HAP-1 (cell line): ENCODE measurements around the gene ASIC5.
"Not testable (repeated sequence)": the region's sequence is repeated elsewhere in the genome, so short reads cannot be mapped to it uniquely, and the experiment has no call there.

Experiments
- DNase-seq, 2 experiments: peaks; one replicate each; pipeline ENCODE4 v3.0.0-alpha.2; 2016 to 2020; ENCODE audit warnings: low spot score in 2 of 2
- H3K27me3 ChIP-seq: fragments of 250-450 bp; sonication (Bioruptor Pico); 2 replicates; pipeline ENCODE4 v1.5.1; 2020; ENCODE audit warnings: low read depth, mild to moderate bottlenecking, moderate library complexity
- H3K36me3 ChIP-seq: fragments of 250-450 bp; sonication (Bioruptor Pico); replicated peaks from 2 replicates; pipeline ENCODE4 v1.5.1; 2020; ENCODE audit warnings: mild to moderate bottlenecking
- H3K4me1 ChIP-seq: fragments of 250-450 bp; sonication (Bioruptor Pico); 2 replicates; pipeline ENCODE4 v1.5.1; 2020; ENCODE audit warnings: mild to moderate bottlenecking
- H3K4me3 ChIP-seq: fragments of 250-450 bp; sonication (Bioruptor Pico); 2 replicates; pipeline ENCODE4 v1.5.1; 2020; ENCODE audit warnings: mild to moderate bottlenecking, moderate library complexity
- H3K9me3 ChIP-seq: fragments of 250-450 bp; sonication (Bioruptor Pico); 2 replicates; pipeline ENCODE4 v1.5.1; 2020; ENCODE audit warnings: mild to moderate bottlenecking, moderate library complexity
- in situ Hi-C: fragments of 300-500 bp; cut with MboI; formaldehyde crosslinking; loops from 3 replicates; pipeline ENCODE4 v1.14.3; 2020; ENCODE audit warnings: low sequenced_read_pairs, inconsistent platforms, mixed read lengths

ASIC5 gene

GRCh38 chr4:155866177-155866576 lies at the start of gene ASIC5:
Gene ASIC5, minus strand, starts transcription at chr4:155866277. Its CDS starts 51 bp downstream, at chr4:155866226.
- no peaks in the 10 kb centered on the region for H3K4me1 ChIP-seq
- no peak for DNase-seq
- H3K9me3 ChIP-seq = no peaks in the 10 kb centered on the region; the same call in 1 of the 2 replicates
- in situ Hi-C loops = no loop called here
- H3K36me3 ChIP-seq = no peaks in the 10 kb centered on the region
- H3K4me3 ChIP-seq = no peak within 1 kb of the TSS
- no peaks in the 10 kb centered on the region for H3K27me3 ChIP-seq

- H3K36me3 ChIP-seq = no peaks in the 10 kb centered on the region
- H3K4me1 ChIP-seq = no peaks in the 10 kb centered on the region
- in situ Hi-C loops = no loop called here
- DNase-seq = no peak
- H3K27me3 ChIP-seq = no peaks in the 10 kb centered on the region
- no peaks in the 10 kb centered on the region for H3K9me3 ChIP-seq
- no peak overlapping the region for H3K4me3 ChIP-seq
These were observed 48.7 kb upstream of the ASIC5 start for GRCh38 chr4:155914782-155915181.

- H3K4me1 ChIP-seq = peaks cover 5% of the 10 kb centered on the region
- H3K27me3 ChIP-seq = no peaks in the 10 kb centered on the region
- H3K36me3 ChIP-seq = no peaks in the 10 kb centered on the region
- no peak overlapping the region for H3K4me3 ChIP-seq
- DNase-seq = no peak
- H3K9me3 ChIP-seq = no peaks in the 10 kb centered on the region
- in situ Hi-C loops = no loop called here
These were observed 45.8 kb upstream of the ASIC5 start for GRCh38 chr4:155911905-155912304.

GRCh38 chr4:155909615-155910226 lies 43.6 kb upstream of the ASIC5 start:
- Histone ChIP-seq H3K4me3 (no peak overlapping the region), H3K4me1 (peaks cover 11% of the 10 kb centered on the region), H3K27me3 (no peaks in the 10 kb centered on the region), H3K9me3 (no peaks in the 10 kb centered on the region), H3K36me3 (no peaks in the 10 kb centered on the region)
- DNase-seq = no peak
- in situ Hi-C loops = no loop called here

- Histone ChIP-seq H3K4me3 (no peak overlapping the region), H3K9me3 (no peaks in the 10 kb centered on the region), H3K4me1 (peaks cover 17% of the 10 kb centered on the region), H3K27me3 (no peaks in the 10 kb centered on the region), H3K36me3 (no peaks in the 10 kb centered on the region)
- DNase-seq = no peak
- in situ Hi-C loops = no loop called here
These were observed 42.4 kb upstream of the ASIC5 start for GRCh38 chr4:155908187-155909139.

GRCh38 chr4:155907556-155907955 lies 41.5 kb upstream of the ASIC5 start:
- in situ Hi-C loops = no loop called here
- Histone ChIP-seq H3K4me3 (no peak overlapping the region), H3K9me3 (no peaks in the 10 kb centered on the region), H3K27me3 (no peaks in the 10 kb centered on the region), H3K36me3 (no peaks in the 10 kb centered on the region), H3K4me1 (peaks cover 17% of the 10 kb centered on the region)
- no peak for DNase-seq

- DNase-seq = peak; percentile 83 to 93
- H3K36me3 ChIP-seq = no peaks in the 10 kb centered on the region
- no peaks in the 10 kb centered on the region for H3K9me3 ChIP-seq
- H3K4me3 ChIP-seq = no peak overlapping the region
- in situ Hi-C loops = no loop called here
- peaks cover 17% of the 10 kb centered on the region for H3K4me1 ChIP-seq
- H3K27me3 ChIP-seq = no peaks in the 10 kb centered on the region
These were observed 40.6 kb upstream of the ASIC5 start for GRCh38 chr4:155906554-155907247.

GRCh38 chr4:155904331-155904730 lies 38.3 kb upstream of the ASIC5 start:
- in situ Hi-C loops = no loop called here
- Histone ChIP-seq H3K36me3 (no peaks in the 10 kb centered on the region), H3K9me3 (no peaks in the 10 kb centered on the region), H3K4me1 (peaks cover 17% of the 10 kb centered on the region), H3K4me3 (no peak overlapping the region), H3K27me3 (no peaks in the 10 kb centered on the region)
- no peak for DNase-seq

GRCh38 chr4:155903453-155903852 lies 37.4 kb upstream of the ASIC5 start, which contains the start of gene TDO2:
Gene TDO2, plus strand, starts transcription at chr4:155903696. Its CDS starts 63 bp downstream, at chr4:155903759.
- no peaks in the 10 kb centered on the region for H3K27me3 ChIP-seq
- peaks cover 17% of the 10 kb centered on the region for H3K4me1 ChIP-seq
- no peaks in the 10 kb centered on the region for H3K9me3 ChIP-seq
- H3K36me3 ChIP-seq = no peaks in the 10 kb centered on the region
- in situ Hi-C loops = no loop called here
- H3K4me3 ChIP-seq = no peak within 1 kb of the TSS
- no peak for DNase-seq

- H3K4me3 ChIP-seq = no peak overlapping the region
- no peaks in the 10 kb centered on the region for H3K36me3 ChIP-seq
- no peaks in the 10 kb centered on the region for H3K27me3 ChIP-seq
- no peak for DNase-seq
- in situ Hi-C loops = no loop called here
- no peaks in the 10 kb centered on the region for H3K9me3 ChIP-seq
- peaks cover 5% of the 10 kb centered on the region for H3K4me1 ChIP-seq
These were observed 34.9 kb upstream of the ASIC5 start for GRCh38 chr4:155901013-155901412.

- Histone ChIP-seq H3K9me3 (no peaks in the 10 kb centered on the region), H3K36me3 (no peaks in the 10 kb centered on the region), H3K4me3 (no peak overlapping the region), H3K27me3 (no peaks in the 10 kb centered on the region), H3K4me1 (peaks cover 5% of the 10 kb centered on the region)
- in situ Hi-C loops = no loop called here
- no peak for DNase-seq
These were observed 34.3 kb upstream of the ASIC5 start for GRCh38 chr4:155900381-155900780.

GRCh38 chr4:155899891-155900290 lies 33.8 kb upstream of the ASIC5 start:
- Histone ChIP-seq H3K4me1 (peaks cover 5% of the 10 kb centered on the region), H3K36me3 (no peaks in the 10 kb centered on the region), H3K4me3 (no peak overlapping the region), H3K9me3 (no peaks in the 10 kb centered on the region), H3K27me3 (no peaks in the 10 kb centered on the region)
- no peak for DNase-seq
- in situ Hi-C loops = no loop called here

GRCh38 chr4:155898371-155898770 lies 32.3 kb upstream of the ASIC5 start:
- H3K9me3 ChIP-seq, DNase-seq, H3K27me3 ChIP-seq, H3K4me3 ChIP-seq, H3K36me3 ChIP-seq, in situ Hi-C loops, H3K4me1 ChIP-seq: not testable (repeated sequence)

- Histone ChIP-seq H3K36me3 (no peaks in the 10 kb centered on the region), H3K4me1 (peaks cover 3% of the 10 kb centered on the region; the same call in 1 of the 2 replicates), H3K27me3 (no peaks in the 10 kb centered on the region), H3K4me3 (no peak overlapping the region), H3K9me3 (peaks cover 3% of the 10 kb centered on the region; the same call in 1 of the 2 replicates)
- DNase-seq = no peak
- in situ Hi-C loops = no loop called here
These were observed 25.0 kb upstream of the ASIC5 start for GRCh38 chr4:155891058-155891457.
